GM19240 (cell line): Measurements from ENCODE around the gene EIPR1.
"Not testable (repeated sequence)": the region's sequence is repeated elsewhere in the genome, so short reads cannot be mapped to it uniquely, and the experiment has no call there.

Experiments
- DNase-seq: peaks from one replicate; pipeline ENCODE4 v3.0.0; 2011; ENCODE audit warnings: low spot score; ENCODE audit not compliant: insufficient read length

EIPR1 gene

GRCh38 chr2:3214806-3215404 lies 162.7 kb downstream of the EIPR1 start:
- no peak for DNase-seq

GRCh38 chr2:3214065-3214464 lies 163.6 kb downstream of the EIPR1 start:
- DNase-seq = no peak

- no peak for DNase-seq
These were observed 164.6 kb downstream of the EIPR1 start for GRCh38 chr2:3212984-3213383.

GRCh38 chr2:3212061-3212362 lies 165.6 kb downstream of the EIPR1 start:
- DNase-seq = no peak

GRCh38 chr2:3211256-3212060 lies 166.2 kb downstream of the EIPR1 start:
- DNase-seq = no peak

GRCh38 chr2:3210257-3210656 lies 167.4 kb downstream of the EIPR1 start:
- no peak for DNase-seq

GRCh38 chr2:3209258-3209657 lies 168.4 kb downstream of the EIPR1 start:
- no peak for DNase-seq

- no peak for DNase-seq
These were observed 169.0 kb downstream of the EIPR1 start for GRCh38 chr2:3208591-3208990.

- no peak for DNase-seq
These were observed 169.4 kb downstream of the EIPR1 start for GRCh38 chr2:3208179-3208578.

GRCh38 chr2:3207091-3207491 lies 170.5 kb downstream of the EIPR1 start:
- no peak for DNase-seq

- DNase-seq = no peak
These were observed 171.8 kb downstream of the EIPR1 start for GRCh38 chr2:3205845-3206244.

- no peak for DNase-seq
These were observed 173.4 kb downstream of the EIPR1 start for GRCh38 chr2:3204031-3204821.

- DNase-seq = no peak
These were observed 174.1 kb downstream of the EIPR1 start for GRCh38 chr2:3203497-3204019.

GRCh38 chr2:3202926-3203325 lies 174.7 kb downstream of the EIPR1 start:
- no peak for DNase-seq

- DNase-seq = no peak
These were observed 176.3 kb downstream of the EIPR1 start for GRCh38 chr2:3201281-3201680.

GRCh38 chr2:3200420-3200939 lies 177.1 kb downstream of the EIPR1 start:
- no peak for DNase-seq

- DNase-seq = no peak
These were observed 177.8 kb downstream of the EIPR1 start for GRCh38 chr2:3199627-3200345.

- DNase-seq = not testable (repeated sequence)
These were observed 178.9 kb downstream of the EIPR1 start for GRCh38 chr2:3198671-3199192.

GRCh38 chr2:3198119-3198518 lies 179.5 kb downstream of the EIPR1 start:
- no peak for DNase-seq

- no peak for DNase-seq
These were observed 180.3 kb downstream of the EIPR1 start for GRCh38 chr2:3197308-3197707.

- no peak for DNase-seq
These were observed 180.9 kb downstream of the EIPR1 start for GRCh38 chr2:3196716-3197115.
